GM21367 (cell line): ENCODE measurements around the gene SAA4.
"Not testable (repeated sequence)": the region's sequence is repeated elsewhere in the genome, so short reads cannot be mapped to it uniquely, and the experiment has no call there.

Source experiments
- ATAC-seq: cut with Tn5 transposase; IDR thresholded peaks from one replicate; pipeline ENCODE4 v1.9.1; 2021; ENCODE audit not compliant: unreplicated experiment

Gene SAA4

GRCh38 chr11:18247191-18247581, 10.6 kb upstream of the SAA4 start:
- peak; percentile 6 for ATAC-seq

DNA sequence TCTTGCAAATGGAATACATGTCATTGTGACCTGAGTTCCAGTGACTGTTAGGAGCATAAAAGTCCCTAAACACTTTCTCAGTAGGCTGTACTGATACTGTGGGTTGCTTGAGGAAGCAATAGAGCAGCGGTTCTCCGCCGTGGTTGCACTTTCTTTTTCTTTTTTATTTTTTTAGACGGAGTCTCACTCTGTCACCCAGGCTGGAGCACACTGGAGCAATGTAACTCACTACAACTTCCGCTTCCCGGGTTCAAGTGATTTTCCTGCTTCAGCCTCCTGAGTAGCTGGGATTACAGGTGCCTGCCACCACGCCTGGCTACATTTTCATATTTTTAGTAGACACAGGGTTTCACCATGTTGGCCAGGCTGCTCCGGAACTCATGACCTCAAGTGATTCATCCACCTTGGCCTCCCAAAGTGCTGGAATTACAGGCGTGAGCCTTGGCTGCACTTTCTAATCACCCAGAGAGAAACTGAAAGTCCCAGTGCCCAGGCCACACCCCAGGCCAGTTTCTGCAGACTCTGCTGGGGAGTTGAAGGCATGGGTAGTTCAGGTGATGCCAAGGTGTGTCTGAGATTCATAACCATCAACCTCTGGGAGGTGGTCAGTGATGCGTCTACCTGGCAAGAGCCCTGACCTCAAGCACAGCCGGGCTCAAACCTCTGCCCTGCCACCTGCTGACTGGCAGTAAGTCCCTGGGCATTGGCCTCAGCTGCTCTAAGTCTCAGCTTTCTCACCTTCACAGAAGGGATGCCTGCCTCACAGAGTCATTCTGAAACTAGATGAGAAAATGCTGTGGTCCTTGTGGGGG, 10.0 kb upstream of the SAA4 start:
- ATAC-seq = peak; percentile 73

- no peak for ATAC-seq
Measured at GRCh38 chr11:18245396-18245795, 8.8 kb upstream of the SAA4 start.

- ATAC-seq = no peak
Measured at GRCh38 chr11:18243783-18244362, 7.3 kb upstream of the SAA4 start.

DNA sequence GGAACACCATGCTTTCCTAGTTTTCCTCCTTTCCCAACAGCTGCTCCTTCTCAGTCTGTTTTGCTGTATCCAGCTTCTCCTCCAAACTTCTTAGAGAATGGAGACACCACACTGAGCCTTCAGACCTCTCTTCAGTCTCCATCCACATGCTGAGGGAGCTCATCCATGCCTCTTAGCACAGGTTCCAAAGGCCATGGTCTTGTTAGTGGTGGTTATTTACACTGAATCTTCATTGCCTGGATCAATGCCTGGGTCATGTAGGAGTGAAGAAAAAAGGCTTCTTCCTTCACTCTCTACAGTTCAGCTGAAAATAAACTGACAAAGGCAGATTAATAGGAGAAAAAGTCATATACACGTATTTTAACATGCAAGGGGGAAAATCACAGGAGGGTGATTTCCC, 3.1 kb upstream of the SAA4 start:
- ATAC-seq = no peak

- ATAC-seq = no peak
Measured at GRCh38 chr11:18235394-18236334, 938 bp downstream of the SAA4 start.

DNA sequence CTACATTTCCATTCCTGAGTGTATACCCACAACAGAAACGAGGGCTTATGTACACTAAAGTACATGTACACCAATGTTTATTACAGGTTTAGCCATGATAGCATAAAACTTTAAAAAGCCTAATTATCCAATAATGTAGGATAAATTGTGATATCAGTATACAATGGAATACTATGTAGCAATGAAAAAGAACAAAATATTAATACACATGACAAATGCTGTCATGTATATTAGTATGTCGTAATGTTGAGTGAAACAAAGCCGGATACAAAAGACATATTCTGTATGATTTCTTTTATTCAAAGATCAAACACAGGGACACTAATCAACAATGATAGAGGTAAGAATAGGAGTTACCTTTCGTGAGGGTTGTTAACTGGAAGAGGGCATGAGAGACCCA, 2.7 kb downstream of the SAA4 start:
- no peak for ATAC-seq

GRCh38 chr11:18230859-18231258, 5.7 kb downstream of the SAA4 start:
- no peak for ATAC-seq

DNA sequence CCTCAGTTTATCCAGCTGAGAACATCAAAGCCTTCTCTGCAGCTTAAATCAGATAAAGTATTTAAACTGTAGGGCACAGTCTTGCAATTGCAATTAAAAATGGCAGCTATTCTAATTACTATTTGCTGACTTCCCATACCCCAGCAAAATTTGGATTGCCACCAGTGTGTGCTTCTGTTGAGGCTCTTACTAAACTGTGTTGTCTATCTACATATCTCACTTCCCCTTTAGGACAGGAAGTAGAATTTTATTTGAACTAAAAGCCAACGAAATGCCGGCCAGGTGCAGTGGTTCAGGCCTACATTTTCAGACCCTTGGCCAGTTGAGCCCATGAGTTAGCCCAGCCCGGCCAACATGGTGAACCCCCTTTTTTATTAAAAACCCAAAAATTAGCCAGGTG, 7.1 kb downstream of the SAA4 start:
- peak; percentile 92 for ATAC-seq

DNA sequence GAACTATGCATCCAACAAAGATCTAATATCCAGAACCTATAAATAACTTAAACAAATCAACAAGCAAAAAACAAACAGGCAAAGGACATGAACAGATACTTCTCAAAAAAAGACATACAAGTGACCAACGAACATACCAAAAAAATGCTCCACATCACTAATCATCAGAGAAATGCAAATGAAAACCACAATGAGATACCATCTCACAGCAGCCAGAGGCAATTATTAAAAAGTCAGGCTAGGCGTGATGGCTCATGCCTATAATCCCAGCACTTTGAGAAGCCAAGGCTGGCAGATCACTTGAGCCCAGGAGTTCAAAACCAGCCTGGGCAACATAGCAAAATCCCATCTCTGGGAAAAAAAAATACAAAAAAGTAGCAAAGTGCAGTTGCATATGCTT, 10.7 kb downstream of the SAA4 start:
- no peak for ATAC-seq

GRCh38 chr11:18223591-18224387, 12.8 kb downstream of the SAA4 start:
- no peak for ATAC-seq

DNA sequence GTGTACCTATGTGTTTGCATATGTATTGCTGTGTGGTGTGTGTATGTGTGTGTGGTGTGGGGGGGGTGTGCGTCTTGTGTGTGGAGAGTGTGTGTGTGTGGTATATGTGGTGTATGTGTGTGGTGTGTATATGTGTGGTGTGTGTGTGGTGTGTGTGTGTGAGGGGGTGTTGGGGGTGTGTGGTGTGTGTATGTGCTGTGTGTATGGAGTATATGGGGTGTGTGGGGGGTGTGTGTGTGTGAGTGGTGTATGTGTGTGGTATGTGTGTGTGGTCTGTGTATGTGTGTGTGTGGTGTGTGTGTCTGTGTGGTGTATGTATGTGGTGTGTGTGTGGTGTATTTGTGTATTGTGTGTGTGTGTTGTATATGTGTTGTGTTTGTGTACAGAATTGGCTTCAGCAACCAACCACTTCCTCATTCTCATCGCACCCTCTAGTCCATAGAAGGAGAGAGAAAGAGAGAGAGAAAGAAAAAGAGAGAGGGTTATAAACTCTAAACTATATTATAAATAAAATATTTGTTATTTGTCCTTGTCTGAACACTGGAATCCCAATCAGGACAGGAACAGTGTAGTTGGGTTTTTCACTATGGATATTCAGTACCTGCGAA, 13.7 kb downstream of the SAA4 start:
- ATAC-seq = no peak

- ATAC-seq = no peak
Measured at GRCh38 chr11:18221274-18221876, 15.2 kb downstream of the SAA4 start.

GRCh38 chr11:18209058-18209457, 27.5 kb downstream of the SAA4 start:
- ATAC-seq = no peak

- ATAC-seq = no peak
Measured at GRCh38 chr11:18204771-18205170, 31.8 kb downstream of the SAA4 start.

- no peak for ATAC-seq
Measured at GRCh38 chr11:18204220-18204619, 32.4 kb downstream of the SAA4 start.

GRCh38 chr11:18203723-18204122, 32.9 kb downstream of the SAA4 start:
- no peak for ATAC-seq

DNA sequence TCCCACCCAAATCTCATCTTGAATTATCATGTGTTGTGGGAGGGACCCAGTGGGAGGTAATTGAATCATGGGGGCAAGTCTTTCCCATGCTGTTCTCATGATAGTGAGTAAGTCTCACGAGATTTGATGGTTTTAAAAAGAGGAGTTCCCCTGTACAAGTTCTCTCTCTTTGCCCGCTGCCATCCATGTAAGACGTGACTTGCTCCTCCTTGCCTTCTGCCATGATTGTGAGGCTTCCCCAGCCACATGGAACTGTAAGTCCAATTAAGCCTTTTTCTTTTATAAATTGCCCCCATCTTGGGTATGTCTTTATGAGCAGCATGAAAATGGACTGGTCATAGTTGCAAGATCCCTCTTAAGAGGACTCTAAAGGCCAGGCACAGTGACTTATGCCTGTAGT, 38.9 kb downstream of the SAA4 start:
- not testable (repeated sequence) for ATAC-seq

- ATAC-seq = no peak
Measured at GRCh38 chr11:18196532-18196931, 40.1 kb downstream of the SAA4 start.

GRCh38 chr11:18193010-18193409, 43.6 kb downstream of the SAA4 start:
- no peak for ATAC-seq
